Measurements from ENCODE around the gene FIBP.

GRCh38 chr11:65917077-65917433 lies 28.8 kb upstream of the FIBP start:
- TF ChIP-seq FOS (IDR thresholded peaks at IDR 0.05; ENCODE audit: borderline replicate concordance, insufficient read depth, low read length) (no peak), CTCF (IDR thresholded peaks at IDR 0.05; ENCODE audit: extremely low read depth in 1 of 2, insufficient read depth in 1 of 2, low read depth in 1 of 2, low read length in 2 of 2) (no peak), POLR2A (IDR thresholded peaks at IDR 0.05; ENCODE audit: low read depth, low read length) (peak; percentile 12), EZH2 (IDR thresholded peaks at IDR 0.05; ENCODE audit: borderline replicate concordance, low read depth, low read length, severe bottlenecking) (no peak), JUN (IDR thresholded peaks at IDR 0.05; ENCODE audit: borderline replicate concordance, insufficient read depth, insufficient read length, low read depth) (no peak), POLR2AphosphoS5 (IDR thresholded peaks at IDR 0.05; ENCODE audit: insufficient read depth, low read depth, low read length) (no peak)
